CD4-positive, alpha-beta T cell treated with Interleukin-17A for 1 hour (primary cell): ENCODE data around the gene CDH8.

Experiments
- DNase-seq: peaks from one replicate; pipeline ENCODE4 v3.0.0-alpha.2; 2020

CDH8 gene

GRCh38 chr16:62022688-62023087 is 13.6 kb downstream of the CDH8 start:
- no peak for DNase-seq

GRCh38 chr16:62021161-62021581 is 15.1 kb downstream of the CDH8 start:
- DNase-seq = no peak

- DNase-seq = no peak
These were observed 15.6 kb downstream of the CDH8 start for GRCh38 chr16:62020681-62021080.

- DNase-seq = no peak
These were observed 16.4 kb downstream of the CDH8 start for GRCh38 chr16:62019851-62020250.

- DNase-seq = no peak
These were observed 17.8 kb downstream of the CDH8 start for GRCh38 chr16:62018301-62019060.

GRCh38 chr16:62014319-62014923 is 21.8 kb downstream of the CDH8 start:
- no peak for DNase-seq

- DNase-seq = no peak
These were observed 26.1 kb downstream of the CDH8 start for GRCh38 chr16:62010186-62010585.

GRCh38 chr16:61998460-61998859 is 37.8 kb downstream of the CDH8 start:
- no peak for DNase-seq

- no peak for DNase-seq
These were observed 43.1 kb downstream of the CDH8 start for GRCh38 chr16:61993108-61993507.

GRCh38 chr16:61987474-61988012 is 48.7 kb downstream of the CDH8 start:
- DNase-seq = no peak

GRCh38 chr16:61969077-61969382 is 67.2 kb downstream of the CDH8 start:
- no peak for DNase-seq

GRCh38 chr16:61968242-61969076 is 67.8 kb downstream of the CDH8 start:
- DNase-seq = no peak

- no peak for DNase-seq
These were observed 79.0 kb downstream of the CDH8 start for GRCh38 chr16:61957075-61957855.

GRCh38 chr16:61952841-61953240 is 83.4 kb downstream of the CDH8 start:
- DNase-seq = no peak

- no peak for DNase-seq
These were observed 87.8 kb downstream of the CDH8 start for GRCh38 chr16:61948414-61948813.

- no peak for DNase-seq
These were observed 90.2 kb downstream of the CDH8 start for GRCh38 chr16:61946019-61946418.

GRCh38 chr16:61945511-61945910 is 90.7 kb downstream of the CDH8 start:
- DNase-seq = no peak

GRCh38 chr16:61944004-61944403 is 92.2 kb downstream of the CDH8 start:
- DNase-seq = no peak

- no peak for DNase-seq
These were observed 95.6 kb downstream of the CDH8 start for GRCh38 chr16:61940611-61941010.

- DNase-seq = no peak
These were observed 98.6 kb downstream of the CDH8 start for GRCh38 chr16:61937646-61938045.

GRCh38 chr16:61936522-61936921 is 99.7 kb downstream of the CDH8 start:
- no peak for DNase-seq

GRCh38 chr16:61934601-61935000 is 101.6 kb downstream of the CDH8 start:
- DNase-seq = no peak

- DNase-seq = no peak
These were observed 106.5 kb downstream of the CDH8 start for GRCh38 chr16:61929776-61930175.
